Measurements from ENCODE around the gene CRYGN.

CRYGN gene

DNA sequence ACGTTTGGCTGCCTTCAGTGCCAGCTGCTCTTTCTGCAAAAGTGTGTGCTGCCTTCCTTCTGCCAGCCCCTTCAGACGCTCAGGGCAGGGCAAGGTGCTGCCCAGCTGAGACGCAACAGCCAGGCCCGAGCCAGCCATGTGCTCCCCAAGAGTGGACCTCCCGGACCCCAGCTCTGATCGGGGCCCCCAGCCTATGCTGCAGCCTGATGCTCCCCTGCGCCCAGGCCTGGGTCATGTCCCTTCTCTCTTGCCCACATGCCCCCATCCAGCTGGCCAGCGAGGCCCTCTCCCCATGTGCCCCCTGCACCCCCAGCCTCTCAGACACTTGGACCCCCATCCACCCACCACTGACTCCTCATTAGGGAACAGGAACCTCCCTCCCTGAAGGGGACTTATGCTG, 47.9 kb downstream of the CRYGN start:
- no peak for TF ChIP-seq POLR2AphosphoS5 (IDR thresholded peaks at IDR 0.05; ENCODE audit: low read depth, low read length)
- TF ChIP-seq SIN3A (IDR thresholded peaks at IDR 0.05; ENCODE audit: borderline replicate concordance, insufficient read depth, low read length) = no peak
- TF ChIP-seq FOXP2 (optimal IDR thresholded peaks at IDR 0.05; ENCODE audit: borderline replicate concordance, extremely low read depth, extremely low read length, insufficient read depth) = no peak
- TF ChIP-seq TAF1 (IDR thresholded peaks at IDR 0.05; ENCODE audit: borderline replicate concordance, insufficient read depth, low read length) = no peak
- TF ChIP-seq, protein P1, sequence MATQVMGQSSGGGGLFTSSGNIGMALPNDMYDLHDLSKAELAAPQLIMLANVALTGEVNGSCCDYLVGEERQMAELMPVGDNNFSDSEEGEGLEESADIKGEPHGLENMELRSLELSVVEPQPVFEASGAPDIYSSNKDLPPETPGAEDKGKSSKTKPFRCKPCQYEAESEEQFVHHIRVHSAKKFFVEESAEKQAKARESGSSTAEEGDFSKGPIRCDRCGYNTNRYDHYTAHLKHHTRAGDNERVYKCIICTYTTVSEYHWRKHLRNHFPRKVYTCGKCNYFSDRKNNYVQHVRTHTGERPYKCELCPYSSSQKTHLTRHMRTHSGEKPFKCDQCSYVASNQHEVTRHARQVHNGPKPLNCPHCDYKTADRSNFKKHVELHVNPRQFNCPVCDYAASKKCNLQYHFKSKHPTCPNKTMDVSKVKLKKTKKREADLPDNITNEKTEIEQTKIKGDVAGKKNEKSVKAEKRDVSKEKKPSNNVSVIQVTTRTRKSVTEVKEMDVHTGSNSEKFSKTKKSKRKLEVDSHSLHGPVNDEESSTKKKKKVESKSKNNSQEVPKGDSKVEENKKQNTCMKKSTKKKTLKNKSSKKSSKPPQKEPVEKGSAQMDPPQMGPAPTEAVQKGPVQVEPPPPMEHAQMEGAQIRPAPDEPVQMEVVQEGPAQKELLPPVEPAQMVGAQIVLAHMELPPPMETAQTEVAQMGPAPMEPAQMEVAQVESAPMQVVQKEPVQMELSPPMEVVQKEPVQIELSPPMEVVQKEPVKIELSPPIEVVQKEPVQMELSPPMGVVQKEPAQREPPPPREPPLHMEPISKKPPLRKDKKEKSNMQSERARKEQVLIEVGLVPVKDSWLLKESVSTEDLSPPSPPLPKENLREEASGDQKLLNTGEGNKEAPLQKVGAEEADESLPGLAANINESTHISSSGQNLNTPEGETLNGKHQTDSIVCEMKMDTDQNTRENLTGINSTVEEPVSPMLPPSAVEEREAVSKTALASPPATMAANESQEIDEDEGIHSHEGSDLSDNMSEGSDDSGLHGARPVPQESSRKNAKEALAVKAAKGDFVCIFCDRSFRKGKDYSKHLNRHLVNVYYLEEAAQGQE (IDR thresholded peaks at IDR 0.05; ENCODE audit: insufficient read depth in 1 of 2, low read depth in 2 of 2, low read length in 2 of 2) = no peak

DNA sequence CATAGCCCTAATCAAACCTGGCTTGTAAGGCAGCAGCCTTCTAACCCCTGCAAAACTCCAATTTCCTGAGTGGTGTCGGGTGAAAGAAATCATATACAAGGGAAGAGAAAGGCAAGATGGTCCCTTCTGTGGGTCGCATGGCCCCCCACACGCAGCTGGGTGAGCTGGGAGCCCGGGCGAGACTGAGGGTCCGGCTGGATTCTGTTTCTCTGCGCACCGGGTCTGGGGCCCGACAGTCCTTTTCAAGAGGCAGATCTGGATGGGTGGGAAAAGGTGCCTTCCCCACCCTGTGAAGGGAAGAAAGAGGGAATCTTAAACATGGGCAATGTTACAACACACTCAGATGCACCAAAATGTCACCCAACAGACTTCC, 48.6 kb downstream of the CRYGN start:
- TF ChIP-seq TAF1 (IDR thresholded peaks at IDR 0.05; ENCODE audit: borderline replicate concordance, insufficient read depth, low read length) (no peak), FOXP2 (optimal IDR thresholded peaks at IDR 0.05; ENCODE audit: borderline replicate concordance, extremely low read depth, extremely low read length, insufficient read depth) (no peak), SIN3A (IDR thresholded peaks at IDR 0.05; ENCODE audit: borderline replicate concordance, insufficient read depth, low read length) (no peak), POLR2AphosphoS5 (IDR thresholded peaks at IDR 0.05; ENCODE audit: low read depth, low read length) (no peak)
- TF ChIP-seq, protein P1 (IDR thresholded peaks at IDR 0.05; ENCODE audit: insufficient read depth in 1 of 2, low read depth in 2 of 2, low read length in 2 of 2) = no peak

DNA sequence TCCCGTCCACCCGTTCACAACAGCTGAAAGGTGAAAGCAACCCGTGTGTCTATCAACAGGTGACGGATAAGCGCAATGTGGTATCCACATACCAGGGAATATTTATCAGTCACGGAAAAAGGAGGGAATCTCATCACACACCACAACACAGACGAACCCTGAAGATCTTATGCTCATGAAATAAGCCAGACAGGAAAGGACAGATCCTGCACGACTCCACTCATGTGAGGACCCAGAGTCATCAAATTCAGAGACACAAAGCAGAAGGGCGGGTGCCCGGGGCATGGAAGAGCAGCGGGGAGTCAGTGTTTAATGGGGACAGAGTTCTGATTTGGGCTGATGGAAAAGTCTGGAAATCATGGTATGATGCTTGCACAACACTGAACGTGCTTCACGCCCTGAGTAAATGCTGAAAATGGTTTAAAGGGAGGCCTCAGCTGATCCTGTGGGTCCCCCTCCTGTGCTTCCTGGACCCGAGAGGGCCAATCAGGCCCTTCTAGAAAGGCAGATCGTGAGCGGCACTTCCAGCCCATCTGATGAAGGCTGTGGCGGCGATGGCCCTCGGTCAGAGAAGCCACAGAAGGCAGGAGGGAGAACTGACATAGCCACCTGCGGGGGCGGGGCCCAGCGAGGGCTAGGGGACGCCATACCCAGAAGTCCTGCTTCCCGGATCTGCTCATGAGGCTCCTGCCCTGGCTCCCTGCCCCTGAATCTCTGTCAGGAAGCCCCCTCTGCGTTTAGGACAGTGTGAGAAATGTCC, 49.2 kb downstream of the CRYGN start:
- TF ChIP-seq SIN3A (IDR thresholded peaks at IDR 0.05; ENCODE audit: borderline replicate concordance, insufficient read depth, low read length) = no peak

DNA sequence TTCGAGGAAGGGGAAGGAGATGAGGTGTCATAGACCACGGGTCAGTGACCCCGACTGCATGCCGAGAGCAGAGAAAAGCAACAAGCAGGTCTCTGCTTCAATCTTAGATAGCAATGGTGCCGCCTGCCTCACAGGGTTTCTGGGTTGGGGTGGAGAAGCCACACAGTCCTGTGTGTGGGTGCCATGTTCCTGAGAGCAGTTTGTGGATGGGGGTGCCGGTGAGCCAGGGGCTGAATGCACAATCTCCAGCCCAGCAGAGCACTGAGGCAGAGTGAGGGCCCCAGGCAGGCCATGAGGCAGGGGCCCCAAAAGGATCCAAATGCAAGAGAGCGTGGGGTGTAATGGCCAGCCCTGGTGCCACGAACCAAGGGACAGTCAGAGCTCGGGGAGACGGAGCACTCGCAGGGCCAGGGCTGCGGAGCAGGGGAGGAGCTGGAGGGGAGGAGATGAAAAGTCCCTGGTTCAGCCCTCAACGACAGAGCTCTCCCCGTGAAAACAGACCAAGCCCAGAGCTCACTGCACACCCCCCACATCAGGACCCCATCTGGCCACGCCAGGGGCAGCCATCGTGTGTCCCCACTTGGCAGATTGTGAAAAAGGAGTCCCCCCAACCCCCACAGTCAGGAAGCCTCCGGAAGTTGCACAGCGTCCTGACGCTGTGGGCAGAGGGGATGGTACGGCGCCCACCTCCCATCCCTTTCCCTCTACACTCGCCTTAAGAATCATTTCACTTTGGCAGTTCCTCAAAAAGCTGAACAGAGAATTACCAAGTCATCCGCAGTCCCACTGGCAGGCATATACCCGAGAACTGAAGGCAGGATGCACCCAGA, 50.0 kb downstream of the CRYGN start:
- TF ChIP-seq TAF1 (IDR thresholded peaks at IDR 0.05; ENCODE audit: borderline replicate concordance, insufficient read depth, low read length) (no peak), POLR2AphosphoS5 (IDR thresholded peaks at IDR 0.05; ENCODE audit: low read depth, low read length) (no peak), FOXP2 (optimal IDR thresholded peaks at IDR 0.05; ENCODE audit: borderline replicate concordance, extremely low read depth, extremely low read length, insufficient read depth) (no peak), SIN3A (IDR thresholded peaks at IDR 0.05; ENCODE audit: borderline replicate concordance, insufficient read depth, low read length) (no peak)
- TF ChIP-seq, protein P1 (IDR thresholded peaks at IDR 0.05; ENCODE audit: insufficient read depth in 1 of 2, low read depth in 2 of 2, low read length in 2 of 2) = no peak

DNA sequence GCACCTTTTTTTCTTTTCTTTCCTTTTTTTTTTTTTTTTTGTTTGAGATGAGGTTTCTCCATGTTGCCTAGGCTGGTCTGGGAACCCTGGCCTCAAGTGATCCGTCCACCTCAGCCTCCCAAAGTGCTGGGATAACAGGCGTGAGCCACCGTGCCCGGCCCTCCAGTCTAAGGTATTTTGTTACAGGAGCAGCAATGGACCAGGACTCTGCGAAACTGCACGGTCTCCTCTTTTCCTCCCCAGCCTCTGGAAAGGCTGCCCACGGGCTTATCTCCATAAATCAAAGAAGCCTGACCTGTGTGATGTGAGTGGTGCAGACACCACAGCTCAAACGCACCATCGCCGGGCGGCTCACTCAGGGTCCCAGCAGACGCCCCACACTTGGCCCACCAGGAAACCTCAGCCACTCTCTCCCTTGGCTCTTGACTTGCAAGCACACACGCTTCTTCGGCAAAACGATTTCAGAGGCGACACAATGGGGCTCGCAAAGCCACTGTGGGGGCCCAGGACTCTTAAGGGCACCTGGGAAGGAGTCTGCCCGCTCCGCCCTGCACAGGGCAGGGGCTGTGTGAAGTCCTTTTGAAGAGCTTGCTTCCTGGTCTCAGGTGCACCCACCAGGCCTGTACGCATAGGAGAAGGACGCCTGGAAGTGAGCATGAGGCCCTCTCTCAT, 50.7 kb downstream of the CRYGN start:
- TF ChIP-seq, protein P1 (IDR thresholded peaks at IDR 0.05; ENCODE audit: insufficient read depth in 1 of 2, low read depth in 2 of 2, low read length in 2 of 2) = no peak
- no peak for TF ChIP-seq SIN3A (IDR thresholded peaks at IDR 0.05; ENCODE audit: borderline replicate concordance, insufficient read depth, low read length)
- TF ChIP-seq FOXP2 (optimal IDR thresholded peaks at IDR 0.05; ENCODE audit: borderline replicate concordance, extremely low read depth, extremely low read length, insufficient read depth) = no peak
- TF ChIP-seq POLR2AphosphoS5 (IDR thresholded peaks at IDR 0.05; ENCODE audit: low read depth, low read length) = no peak
- no peak for TF ChIP-seq TAF1 (IDR thresholded peaks at IDR 0.05; ENCODE audit: borderline replicate concordance, insufficient read depth, low read length)
